Endodermal cell (in vitro differentiated cells): ENCODE results near the gene BTRC. TPM values are rescaled to one million over a fixed set of nuclear protein-coding genes. Genes with fewer than 3 reads are reported as not detected.

Experiments used
- DNase-seq: peaks from one replicate; pipeline ENCODE4 v3.0.0-alpha.2; 2017
- H3K27ac ChIP-seq: 2 replicates; pipeline ENCODE4 v1.5.1; 2013; ENCODE audit warnings: mild to moderate bottlenecking, low read depth, low read length, moderate library complexity
- H3K27me3 ChIP-seq: 2 replicates; pipeline ENCODE4 v1.6.1; 2013; ENCODE audit warnings: mild to moderate bottlenecking, low read length, moderate library complexity; ENCODE audit not compliant: insufficient read depth, control insufficient read depth, poor library complexity, severe bottlenecking
- H3K36me3 ChIP-seq: 2 replicates; pipeline ENCODE4 v1.7.0; 2013; ENCODE audit warnings: mild to moderate bottlenecking, low read length, moderate library complexity; ENCODE audit not compliant: control insufficient read depth, insufficient read depth
- H3K4me1 ChIP-seq: one replicate; pipeline ENCODE4 v1.7.0; 2013; ENCODE audit warnings: low read length; ENCODE audit not compliant: control insufficient read depth, insufficient read depth
- H3K4me3 ChIP-seq: 2 replicates; pipeline ENCODE4 v1.5.1; 2013; ENCODE audit warnings: mild to moderate bottlenecking, low read length, moderate library complexity
- H3K9ac ChIP-seq: 2 replicates; pipeline ENCODE4 v1.6.1; 2013; ENCODE audit warnings: mild to moderate bottlenecking, low read length, moderate library complexity; ENCODE audit not compliant: poor library complexity, severe bottlenecking; ENCODE audit errors: extremely low read depth
- H3K9me3 ChIP-seq: 2 replicates; pipeline ENCODE4 v1.6.1; 2013; ENCODE audit warnings: mild to moderate bottlenecking, low read length, moderate library complexity; ENCODE audit not compliant: control insufficient read depth
- H3K27ac Mint-ChIP-seq: 2 replicates; pipeline ENCODE4 v1.8.0; 2020; ENCODE audit warnings: mixed read lengths
- H3K27me3 Mint-ChIP-seq: 2 replicates; pipeline ENCODE4 v1.8.0; 2021; ENCODE audit warnings: mild to moderate bottlenecking, mixed read lengths; ENCODE audit not compliant: insufficient read depth
- H3K36me3 Mint-ChIP-seq: 2 replicates; pipeline ENCODE4 v1.8.0; 2020; ENCODE audit warnings: low read depth, mixed read lengths
- H3K4me1 Mint-ChIP-seq: 2 replicates; pipeline ENCODE4 v1.8.0; 2020; ENCODE audit warnings: mixed read lengths
- H3K4me3 Mint-ChIP-seq: 2 replicates; pipeline ENCODE4 v1.8.0; 2020; ENCODE audit warnings: mild to moderate bottlenecking, moderate library complexity, mixed read lengths
- H3K9me3 Mint-ChIP-seq: 2 replicates; pipeline ENCODE4 v1.8.0; 2020; ENCODE audit warnings: mild to moderate bottlenecking, mixed read lengths
- WGBS, 2 experiments: methylation state at CpG; one replicate each; pipeline versions ENCODE4 v1.1.5 to v1.1.7; 2013; ENCODE audit warnings: missing lambda C conversion rate in 2 of 2, mixed read lengths in 1 of 2; ENCODE audit not compliant: insufficient coverage in 1 of 2, insufficient read length in 1 of 2; 5-methylcytosine and 5-hydroxymethylcytosine counted together
- total RNA-seq, 2 donors: library from RNA; stranded (reverse); fragmentation: NEBNext Ultra II Directional in 1 of 2; extraction: Animal tissue kit (Norgen Biotek cat#: 25700) in 1 of 2; gene quantifications; 2 replicates in 1 of 2; 3 replicates in 1 of 2; pipeline ENCODE4 v1.2.1, GENCODE V29; 2021
- TF ChIP-seq, protein P1 (sequence below): fragments of 200-600 bp; sonication (generic); conservative IDR thresholded peaks from 2 replicates; pipeline ENCODE4 v1.5.0; 2021; ENCODE audit warnings: antibody characterized with exemption, mild to moderate bottlenecking

The BTRC gene
- total RNA-seq, 2 donors from 2014 or later: 30.1 to 38.2 TPM

DNA sequence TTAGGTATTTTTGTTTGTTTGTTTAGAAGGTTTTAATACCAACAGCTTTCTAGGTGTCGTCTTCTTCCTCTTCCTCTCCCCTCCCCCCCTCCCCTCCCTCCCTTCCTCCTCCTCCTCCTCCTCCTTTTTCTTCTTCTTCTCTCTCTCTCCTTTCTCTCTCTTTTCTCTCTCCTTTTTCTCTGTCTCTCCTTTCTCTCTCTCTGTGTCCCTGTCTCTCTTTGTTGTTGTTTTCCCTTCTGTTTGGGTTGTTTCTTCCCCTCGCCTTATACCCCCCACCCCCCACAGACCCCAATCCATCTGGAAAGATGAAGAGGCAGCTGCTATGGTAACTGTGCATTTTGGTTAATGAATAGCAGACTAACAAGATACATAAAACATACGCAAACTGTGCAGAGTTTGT lies 75.5 kb downstream of the BTRC start:
- H3K27me3 ChIP-seq: no peaks in the 10 kb centered on the region
- Mint-ChIP-seq H3K36me3 (no peaks in the 10 kb centered on the region), H3K4me3 (no peak overlapping the region), H3K27me3 (no peaks in the 10 kb centered on the region), H3K4me1 (peaks cover 4% of the 10 kb centered on the region), H3K9me3 (no peaks in the 10 kb centered on the region), H3K27ac (no peak overlapping the region)
- H3K9me3 ChIP-seq: no peaks in the 10 kb centered on the region
- no peaks in the 10 kb centered on the region for H3K4me1 ChIP-seq
- H3K4me3 ChIP-seq: no peak overlapping the region
- DNase-seq: no peak
- H3K36me3 ChIP-seq: no peaks in the 10 kb centered on the region
- TF ChIP-seq, protein P1, sequence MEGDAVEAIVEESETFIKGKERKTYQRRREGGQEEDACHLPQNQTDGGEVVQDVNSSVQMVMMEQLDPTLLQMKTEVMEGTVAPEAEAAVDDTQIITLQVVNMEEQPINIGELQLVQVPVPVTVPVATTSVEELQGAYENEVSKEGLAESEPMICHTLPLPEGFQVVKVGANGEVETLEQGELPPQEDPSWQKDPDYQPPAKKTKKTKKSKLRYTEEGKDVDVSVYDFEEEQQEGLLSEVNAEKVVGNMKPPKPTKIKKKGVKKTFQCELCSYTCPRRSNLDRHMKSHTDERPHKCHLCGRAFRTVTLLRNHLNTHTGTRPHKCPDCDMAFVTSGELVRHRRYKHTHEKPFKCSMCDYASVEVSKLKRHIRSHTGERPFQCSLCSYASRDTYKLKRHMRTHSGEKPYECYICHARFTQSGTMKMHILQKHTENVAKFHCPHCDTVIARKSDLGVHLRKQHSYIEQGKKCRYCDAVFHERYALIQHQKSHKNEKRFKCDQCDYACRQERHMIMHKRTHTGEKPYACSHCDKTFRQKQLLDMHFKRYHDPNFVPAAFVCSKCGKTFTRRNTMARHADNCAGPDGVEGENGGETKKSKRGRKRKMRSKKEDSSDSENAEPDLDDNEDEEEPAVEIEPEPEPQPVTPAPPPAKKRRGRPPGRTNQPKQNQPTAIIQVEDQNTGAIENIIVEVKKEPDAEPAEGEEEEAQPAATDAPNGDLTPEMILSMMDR: no peak
- no peak overlapping the region for H3K9ac ChIP-seq
- H3K27ac ChIP-seq: no peak overlapping the region
- WGBS, 2 experiments: 100% methylated on average over 2 of the region's 3 CpGs; no CpG with 5 or more reads in 1 of the 2 experiments

DNA sequence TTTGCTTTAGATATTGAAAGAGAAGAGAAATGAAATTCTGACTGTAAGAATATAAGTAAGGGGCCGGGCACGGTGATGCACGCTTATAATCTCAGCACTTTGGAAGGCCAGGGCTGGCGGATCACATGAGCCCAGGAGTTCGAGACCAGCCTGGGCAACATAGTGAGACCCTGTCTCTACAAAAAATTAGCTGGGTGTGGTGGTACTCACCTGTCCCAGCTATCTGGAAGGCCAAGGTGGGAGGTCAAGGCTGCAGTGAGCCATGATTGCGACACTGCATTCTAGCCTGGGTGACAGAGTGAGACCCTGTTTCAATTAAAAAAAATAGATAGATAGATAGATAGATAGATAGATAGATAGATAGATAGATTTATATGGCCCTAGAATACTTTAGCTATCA lies 82.3 kb downstream of the BTRC start:
- Mint-ChIP-seq H3K4me1 (peaks cover 19% of the 10 kb centered on the region), H3K36me3 (no peaks in the 10 kb centered on the region), H3K27me3 (no peaks in the 10 kb centered on the region), H3K4me3 (no peak overlapping the region), H3K27ac (no peak overlapping the region), H3K9me3 (no peaks in the 10 kb centered on the region)
- no peaks in the 10 kb centered on the region for H3K4me1 ChIP-seq
- H3K9ac ChIP-seq: no peak overlapping the region
- no peak overlapping the region for H3K27ac ChIP-seq
- H3K36me3 ChIP-seq: no peaks in the 10 kb centered on the region
- DNase-seq: no peak
- no peaks in the 10 kb centered on the region for H3K27me3 ChIP-seq
- H3K4me3 ChIP-seq: no peak overlapping the region
- TF ChIP-seq, protein P1: no peak
- whole genome bisulfite sequencing, 2 experiments: 93 to 100% methylated on average over 3 to 6 of the region's 6 CpGs
- H3K9me3 ChIP-seq: no peaks in the 10 kb centered on the region

DNA sequence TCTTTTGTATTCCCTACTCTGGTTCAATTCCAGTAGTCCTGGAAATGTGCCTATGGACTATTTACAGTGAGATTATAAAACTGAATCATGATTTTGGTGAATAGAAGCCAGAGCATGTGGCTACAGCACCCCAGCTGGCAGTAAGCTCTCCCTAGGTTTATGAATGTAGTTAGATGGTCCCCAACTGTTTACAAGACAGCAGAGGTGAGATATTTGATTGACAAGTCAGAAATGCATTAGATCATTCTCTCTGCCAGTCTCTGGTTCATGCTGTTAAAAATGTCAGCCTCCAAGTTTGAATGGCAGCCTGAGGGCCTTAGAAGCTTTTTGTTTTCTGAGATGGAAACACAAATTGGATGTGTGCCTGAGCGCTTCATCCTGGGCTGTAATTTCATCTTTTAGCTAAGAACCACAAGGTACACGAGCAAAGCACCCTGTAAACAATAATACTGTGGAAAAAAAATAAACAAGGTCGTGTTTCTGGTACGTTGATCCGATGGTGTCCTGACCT lies 85.0 kb downstream of the BTRC start:
- H3K4me3 Mint-ChIP-seq: no peak overlapping the region
- no peaks in the 10 kb centered on the region for H3K36me3 Mint-ChIP-seq
- no peak overlapping the region for H3K27ac Mint-ChIP-seq
- no peaks in the 10 kb centered on the region for H3K27me3 ChIP-seq
- H3K4me3 ChIP-seq: no peak overlapping the region
- no peaks in the 10 kb centered on the region for H3K9me3 Mint-ChIP-seq
- TF ChIP-seq, protein P1: no peak
- no peaks in the 10 kb centered on the region for H3K27me3 Mint-ChIP-seq
- no peak for DNase-seq
- H3K4me1 ChIP-seq: no peaks in the 10 kb centered on the region
- no peaks in the 10 kb centered on the region for H3K36me3 ChIP-seq
- WGBS, 2 experiments: 89 to 91% methylated on average over 3 to 5 of the region's 5 CpGs
- H3K27ac ChIP-seq: no peak overlapping the region
- peaks cover 28% of the 10 kb centered on the region for H3K4me1 Mint-ChIP-seq
- H3K9me3 ChIP-seq: no peaks in the 10 kb centered on the region
- no peak overlapping the region for H3K9ac ChIP-seq
